ENCODE results near the gene ECE1. TPM values are rescaled to one million over a fixed set of nuclear protein-coding genes. Genes with fewer than 3 reads are reported as not detected.

ECE1 gene
- total and polyA plus RNA-seq, 7 donors: 12.2 to 24.9 (median 14.6) TPM

DNA sequence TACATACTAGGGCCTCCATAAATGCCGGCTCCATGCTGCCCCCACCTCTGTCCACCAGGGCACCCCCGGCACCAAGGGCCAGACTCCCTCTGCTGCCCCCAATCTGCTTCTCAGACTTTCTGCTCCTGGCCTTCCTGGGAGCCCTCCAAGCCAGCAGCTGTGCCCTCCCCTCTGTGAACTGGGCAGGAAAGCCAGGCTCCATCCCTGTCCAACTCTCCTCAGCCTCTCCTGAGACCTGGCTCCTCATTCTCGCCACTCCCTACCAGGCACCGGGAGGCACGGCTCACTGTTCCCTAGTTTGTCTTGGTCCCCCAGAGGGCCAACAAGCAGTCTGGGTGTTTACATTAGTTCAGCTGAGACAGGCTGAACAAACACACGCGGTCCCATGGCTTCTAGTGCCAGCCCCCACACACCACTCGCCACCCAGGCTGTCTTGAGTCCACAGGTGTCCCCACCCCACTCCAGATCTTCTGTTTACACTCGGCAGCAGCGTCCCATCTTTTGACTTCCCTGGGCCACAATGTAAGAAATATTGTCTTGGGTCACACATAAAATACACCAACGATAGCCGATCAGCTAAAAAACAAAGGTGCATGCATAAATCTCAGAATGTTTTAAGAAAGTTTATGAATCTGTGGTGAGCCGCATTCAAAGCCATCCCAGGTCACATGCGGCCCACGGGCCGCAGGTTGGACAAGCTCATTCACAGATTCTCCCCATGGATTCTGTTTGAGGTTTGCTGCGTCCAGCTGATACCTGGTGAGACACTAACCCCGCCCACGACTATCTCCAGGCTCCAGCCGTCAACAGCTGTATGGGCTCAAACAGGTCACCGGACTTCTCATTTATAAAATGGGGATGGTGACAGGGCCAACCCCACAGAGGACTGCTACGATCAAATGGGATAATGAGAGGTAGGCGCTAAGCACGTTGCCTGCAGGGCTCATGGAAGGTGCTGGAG is 29.5 kb upstream of the ECE1 start:
- TF ChIP-seq, protein P1, sequence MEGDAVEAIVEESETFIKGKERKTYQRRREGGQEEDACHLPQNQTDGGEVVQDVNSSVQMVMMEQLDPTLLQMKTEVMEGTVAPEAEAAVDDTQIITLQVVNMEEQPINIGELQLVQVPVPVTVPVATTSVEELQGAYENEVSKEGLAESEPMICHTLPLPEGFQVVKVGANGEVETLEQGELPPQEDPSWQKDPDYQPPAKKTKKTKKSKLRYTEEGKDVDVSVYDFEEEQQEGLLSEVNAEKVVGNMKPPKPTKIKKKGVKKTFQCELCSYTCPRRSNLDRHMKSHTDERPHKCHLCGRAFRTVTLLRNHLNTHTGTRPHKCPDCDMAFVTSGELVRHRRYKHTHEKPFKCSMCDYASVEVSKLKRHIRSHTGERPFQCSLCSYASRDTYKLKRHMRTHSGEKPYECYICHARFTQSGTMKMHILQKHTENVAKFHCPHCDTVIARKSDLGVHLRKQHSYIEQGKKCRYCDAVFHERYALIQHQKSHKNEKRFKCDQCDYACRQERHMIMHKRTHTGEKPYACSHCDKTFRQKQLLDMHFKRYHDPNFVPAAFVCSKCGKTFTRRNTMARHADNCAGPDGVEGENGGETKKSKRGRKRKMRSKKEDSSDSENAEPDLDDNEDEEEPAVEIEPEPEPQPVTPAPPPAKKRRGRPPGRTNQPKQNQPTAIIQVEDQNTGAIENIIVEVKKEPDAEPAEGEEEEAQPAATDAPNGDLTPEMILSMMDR (IDR thresholded peaks at IDR 0.05): no peak
- peak in 2 of 4 donors; percentile 15 to 20 for ATAC-seq
- H3K4me1 ChIP-seq: peaks cover 21% of the 10 kb centered on the region
- no peak overlapping the region for H3K4me3 ChIP-seq
- intact Hi-C loops (cut with DNase I): no loop called here
- H3K27me3 ChIP-seq (ENCODE audit: insufficient read depth in 3 of 3, low read length in 2 of 3): peaks cover 0 to 3% (median 0%) of the 10 kb centered on the region in 3 donors
- 50 to 64% (median 54%) methylated on average over 24 of the region's 24 CpGs for WGBS, 3 donors
- DNase-seq: no peak
- H3K36me3 ChIP-seq (ENCODE audit: insufficient read depth in 1 of 2, low read depth in 1 of 2): no peaks in the 10 kb centered on the region
- H3K27ac ChIP-seq: peak overlapping the region; percentile 72
- H3K9me3 ChIP-seq: no peaks in the 10 kb centered on the region

GRCh38 chr1:21318714-21319159 is 28.5 kb upstream of the ECE1 start:
- no peaks in the 10 kb centered on the region for H3K9me3 ChIP-seq
- ATAC-seq: peak; percentile 32 to 54 (median 44)
- TF ChIP-seq, protein P1 (IDR thresholded peaks at IDR 0.05): no peak
- H3K27me3 ChIP-seq (ENCODE audit: insufficient read depth in 3 of 3, low read length in 2 of 3): peaks cover 0 to 3% (median 0%) of the 10 kb centered on the region in 3 donors
- 30 to 44% (median 37%) methylated on average over 16 of the region's 16 CpGs for WGBS, 3 donors
- intact Hi-C loops (cut with DNase I): no loop called here
- DNase-seq: peak; percentile 91 to 96
- H3K27ac ChIP-seq: peak overlapping the region; percentile 72
- peaks cover 13% of the 10 kb centered on the region for H3K4me1 ChIP-seq
- no peaks in the 10 kb centered on the region for H3K36me3 ChIP-seq (ENCODE audit: insufficient read depth in 1 of 2, low read depth in 1 of 2)
- H3K4me3 ChIP-seq: no peak overlapping the region

- Histone ChIP-seq H3K4me1 (peaks cover 13% of the 10 kb centered on the region), H3K4me3 (no peak overlapping the region), H3K27me3 (ENCODE audit: insufficient read depth in 3 of 3, low read length in 2 of 3) (peaks cover 0 to 3% (median 0%) of the 10 kb centered on the region in 3 donors), H3K27ac (peak overlapping the region; percentile 72), H3K9me3 (no peaks in the 10 kb centered on the region), H3K36me3 (ENCODE audit: insufficient read depth in 1 of 2, low read depth in 1 of 2) (no peaks in the 10 kb centered on the region)
- intact Hi-C loops (cut with DNase I): no loop called here
- TF ChIP-seq, protein P1 (IDR thresholded peaks at IDR 0.05): no peak
- ATAC-seq (no peak), DNase-seq (no peak)
- WGBS, 3 donors: 76 to 87% (median 77%) methylated on average over 13 of the region's 13 CpGs
Measured at GRCh38 chr1:21318057-21318713, 27.9 kb upstream of the ECE1 start.

DNA sequence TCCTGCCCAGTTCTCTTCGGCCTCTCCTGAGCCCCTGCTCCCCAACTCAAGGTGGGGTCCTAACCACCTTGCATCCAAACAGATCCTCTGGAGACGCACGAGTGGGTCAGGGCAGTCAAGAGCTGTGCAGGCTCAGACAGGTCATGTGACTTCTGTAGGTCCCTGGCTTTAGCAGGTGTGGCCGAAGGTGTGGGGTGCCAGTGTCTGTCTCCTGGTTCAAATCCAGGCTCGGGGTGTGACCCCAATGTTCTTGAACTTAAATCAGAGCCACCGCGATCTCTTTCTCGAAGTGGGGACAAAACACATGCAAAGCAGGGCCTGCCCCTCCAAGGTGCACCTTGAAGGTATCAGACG is 27.4 kb upstream of the ECE1 start:
- H3K27me3 ChIP-seq (ENCODE audit: insufficient read depth in 3 of 3, low read length in 2 of 3): peaks cover 0 to 3% (median 0%) of the 10 kb centered on the region in 3 donors
- no peak overlapping the region for H3K4me3 ChIP-seq
- peaks cover 13% of the 10 kb centered on the region for H3K4me1 ChIP-seq
- peak overlapping the region; percentile 72 for H3K27ac ChIP-seq
- TF ChIP-seq, protein P1 (IDR thresholded peaks at IDR 0.05): no peak
- WGBS, 3 donors: 72 to 83% (median 72%) methylated on average over 9 of the region's 9 CpGs
- no peaks in the 10 kb centered on the region for H3K36me3 ChIP-seq (ENCODE audit: insufficient read depth in 1 of 2, low read depth in 1 of 2)
- DNase-seq (no peak), ATAC-seq (no peak)
- intact Hi-C loops (cut with DNase I): no loop called here
- no peaks in the 10 kb centered on the region for H3K9me3 ChIP-seq
